C4-2B (cell line): ENCODE data around the gene HSD11B1L.
"Not testable (repeated sequence)": the region's sequence is repeated elsewhere in the genome, so short reads cannot be mapped to it uniquely, and the experiment has no call there.

ENCODE experiments used
- H3K27ac ChIP-seq: fragments of 450-650 bp; 2 replicates; pipeline ENCODE4 v1.5.1; 2017
- CTCF ChIP-seq: fragments of 450-650 bp; conservative IDR thresholded peaks from 2 replicates; pipeline ENCODE4 v1.5.1; 2017; ENCODE audit warnings: mild to moderate bottlenecking
- ZFX ChIP-seq: fragments of 450-650 bp; IDR thresholded peaks from 2 replicates; pipeline ENCODE4 v1.6.1; 2017

Gene HSD11B1L

DNA sequence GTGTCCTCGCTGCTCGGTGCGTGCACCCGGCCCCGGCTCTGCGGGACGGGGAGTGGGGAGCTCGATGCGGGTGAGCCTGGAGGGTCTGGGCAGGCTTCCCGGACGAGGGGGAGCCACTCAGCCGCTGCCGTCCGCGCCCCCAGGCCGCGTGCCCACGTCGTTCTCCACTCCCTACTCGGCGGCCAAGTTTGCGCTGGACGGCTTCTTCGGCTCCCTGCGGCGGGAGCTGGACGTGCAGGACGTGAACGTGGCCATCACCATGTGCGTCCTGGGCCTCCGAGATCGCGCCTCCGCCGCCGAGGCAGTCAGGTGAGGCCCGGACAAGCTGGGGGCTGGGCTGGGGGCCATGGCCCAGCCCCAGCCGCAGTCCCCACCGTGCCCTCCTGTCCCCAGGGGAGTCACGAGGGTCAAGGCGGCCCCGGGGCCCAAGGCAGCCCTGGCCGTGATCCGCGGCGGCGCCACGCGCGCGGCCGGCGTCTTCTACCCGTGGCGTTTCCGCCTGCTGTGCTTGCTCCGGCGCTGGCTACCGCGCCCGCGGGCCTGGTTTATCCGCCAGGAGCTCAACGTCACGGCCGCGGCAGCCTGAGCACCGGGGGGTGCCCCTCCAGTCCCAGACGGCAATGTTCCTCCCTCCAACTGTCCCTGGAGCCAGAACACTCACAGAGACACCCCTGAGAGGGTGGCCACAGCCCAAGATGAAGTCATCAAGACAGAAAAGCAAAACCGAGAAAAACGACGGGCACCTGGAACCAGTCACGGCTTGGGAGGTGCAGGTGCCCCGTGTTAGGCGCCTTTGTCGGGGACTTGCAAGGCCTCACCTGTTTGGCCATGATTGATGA is 6.8 kb downstream of the HSD11B1L start:
- peak; percentile 79 for TF ChIP-seq CTCF
- no peak for TF ChIP-seq ZFX
- H3K27ac ChIP-seq = peak overlapping the region; percentile 67

DNA sequence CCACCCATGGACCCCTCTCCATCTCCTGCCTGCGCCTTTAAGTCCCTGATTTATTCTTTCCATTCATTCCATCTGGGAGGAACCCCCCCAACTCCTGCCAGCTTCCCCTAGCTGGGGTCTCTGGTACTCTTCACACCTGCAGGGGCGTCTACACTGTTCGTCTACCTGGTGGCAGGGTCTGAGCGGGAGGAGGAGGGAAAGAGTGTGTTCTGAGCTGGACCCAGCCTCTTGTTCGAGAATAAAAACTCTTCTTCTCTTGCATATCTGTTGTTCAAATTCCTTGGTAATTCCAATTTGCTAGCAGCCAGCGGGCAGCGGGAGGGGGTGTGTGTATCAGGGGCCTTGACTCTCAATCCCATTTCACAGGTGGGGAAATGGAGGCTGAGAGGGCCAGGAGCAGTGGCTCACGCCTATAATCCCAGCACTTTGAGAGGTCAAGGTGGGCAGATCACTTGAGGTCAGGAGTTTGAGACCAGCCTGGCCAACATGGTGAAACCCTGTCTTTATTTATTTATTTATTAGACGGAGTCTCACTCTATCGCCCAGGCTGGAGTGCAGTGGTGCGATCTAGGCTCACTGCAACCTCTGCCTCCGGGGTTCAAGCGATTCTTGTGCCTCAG is 7.5 kb downstream of the HSD11B1L start:
- not testable (repeated sequence) for H3K27ac ChIP-seq

DNA sequence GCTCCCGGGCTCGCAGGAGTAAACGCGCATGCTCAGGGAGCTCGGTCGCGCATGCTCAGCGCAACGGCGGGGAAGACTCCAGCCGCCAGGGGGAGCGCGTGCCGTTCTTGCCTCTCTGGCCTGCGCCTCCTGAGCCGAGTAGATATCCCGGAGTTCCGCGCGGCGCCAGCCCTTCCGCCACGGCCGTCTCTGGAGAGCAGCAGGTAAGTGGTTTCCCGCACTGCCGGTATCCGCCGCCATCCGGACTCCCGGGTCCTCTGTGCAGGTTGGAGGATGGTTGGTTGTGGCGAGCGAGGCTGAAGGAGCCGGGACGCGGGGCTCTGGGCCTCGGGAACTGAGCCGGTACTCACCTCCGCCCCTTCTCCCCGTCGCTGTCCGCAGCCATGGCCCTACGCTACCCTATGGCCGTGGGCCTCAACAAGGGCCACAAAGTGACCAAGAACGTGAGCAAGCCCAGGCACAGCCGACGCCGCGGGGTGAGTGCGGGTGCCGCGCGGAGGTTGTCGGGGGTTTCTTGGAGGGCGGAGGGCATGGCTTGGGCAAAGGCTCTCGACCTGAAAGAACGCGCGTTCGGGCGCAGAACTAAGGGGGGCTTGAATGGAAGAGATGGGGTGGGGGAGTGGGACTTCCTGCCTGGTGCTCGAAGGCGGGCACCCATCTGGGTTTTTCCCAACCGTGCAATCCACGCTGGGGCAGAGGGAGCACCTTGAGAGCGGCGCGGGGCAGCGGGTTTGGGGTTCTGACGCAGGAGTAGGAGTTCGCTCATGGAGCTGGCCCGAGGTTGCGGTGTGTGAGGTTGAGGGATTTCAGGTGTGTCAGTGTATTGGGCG is 9.5 kb downstream of the HSD11B1L start, which contains the start of gene RPL36:
RPL36 (plus strand) TSS at position 171 of the 830 bp plus-strand sequence; CDS start at position 384, 213 bp downstream.
- H3K27ac ChIP-seq = peak within 1 kb of the TSS; percentile 99
- TF ChIP-seq CTCF (peak; percentile 99), ZFX (peak; percentile 87; the same call in 1 of the 2 replicates)

DNA sequence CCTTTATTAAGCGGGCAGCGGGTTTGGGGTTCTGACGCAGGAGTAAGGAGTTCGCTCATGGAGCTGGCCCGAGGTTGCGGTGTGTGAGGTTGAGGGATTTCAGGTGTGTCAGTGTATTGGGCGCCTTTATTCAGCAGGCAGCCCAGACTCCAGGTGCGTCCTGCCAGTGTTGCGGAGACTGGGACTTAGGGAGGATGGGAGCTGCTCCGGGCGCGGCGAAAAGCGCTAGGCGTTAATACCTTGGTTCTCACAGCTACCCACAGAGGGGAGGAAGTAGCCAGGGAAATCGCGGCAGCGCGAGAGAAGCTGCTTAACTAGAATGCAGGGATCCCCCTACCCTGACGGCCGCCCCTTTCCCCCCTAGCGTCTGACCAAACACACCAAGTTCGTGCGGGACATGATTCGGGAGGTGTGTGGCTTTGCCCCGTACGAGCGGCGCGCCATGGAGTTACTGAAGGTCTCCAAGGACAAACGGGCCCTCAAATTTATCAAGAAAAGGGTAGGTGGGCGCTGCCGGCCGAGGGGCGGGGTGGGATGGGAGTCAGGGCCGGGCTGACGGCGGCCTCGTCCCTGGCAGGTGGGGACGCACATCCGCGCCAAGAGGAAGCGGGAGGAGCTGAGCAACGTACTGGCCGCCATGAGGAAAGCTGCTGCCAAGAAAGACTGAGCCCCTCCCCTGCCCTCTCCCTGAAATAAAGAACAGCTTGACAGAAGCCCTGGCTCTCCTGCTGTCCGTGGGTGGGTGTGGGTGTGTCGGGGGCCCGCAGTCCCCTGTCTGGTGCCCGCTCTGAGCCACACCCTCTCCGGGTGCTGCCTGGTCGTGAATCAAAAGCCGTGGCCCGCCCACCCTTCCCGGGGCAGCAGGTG is 10.4 kb downstream of the HSD11B1L start:
- peak overlapping the region; percentile 99 for H3K27ac ChIP-seq
- TF ChIP-seq ZFX (no peak), CTCF (no peak)

DNA sequence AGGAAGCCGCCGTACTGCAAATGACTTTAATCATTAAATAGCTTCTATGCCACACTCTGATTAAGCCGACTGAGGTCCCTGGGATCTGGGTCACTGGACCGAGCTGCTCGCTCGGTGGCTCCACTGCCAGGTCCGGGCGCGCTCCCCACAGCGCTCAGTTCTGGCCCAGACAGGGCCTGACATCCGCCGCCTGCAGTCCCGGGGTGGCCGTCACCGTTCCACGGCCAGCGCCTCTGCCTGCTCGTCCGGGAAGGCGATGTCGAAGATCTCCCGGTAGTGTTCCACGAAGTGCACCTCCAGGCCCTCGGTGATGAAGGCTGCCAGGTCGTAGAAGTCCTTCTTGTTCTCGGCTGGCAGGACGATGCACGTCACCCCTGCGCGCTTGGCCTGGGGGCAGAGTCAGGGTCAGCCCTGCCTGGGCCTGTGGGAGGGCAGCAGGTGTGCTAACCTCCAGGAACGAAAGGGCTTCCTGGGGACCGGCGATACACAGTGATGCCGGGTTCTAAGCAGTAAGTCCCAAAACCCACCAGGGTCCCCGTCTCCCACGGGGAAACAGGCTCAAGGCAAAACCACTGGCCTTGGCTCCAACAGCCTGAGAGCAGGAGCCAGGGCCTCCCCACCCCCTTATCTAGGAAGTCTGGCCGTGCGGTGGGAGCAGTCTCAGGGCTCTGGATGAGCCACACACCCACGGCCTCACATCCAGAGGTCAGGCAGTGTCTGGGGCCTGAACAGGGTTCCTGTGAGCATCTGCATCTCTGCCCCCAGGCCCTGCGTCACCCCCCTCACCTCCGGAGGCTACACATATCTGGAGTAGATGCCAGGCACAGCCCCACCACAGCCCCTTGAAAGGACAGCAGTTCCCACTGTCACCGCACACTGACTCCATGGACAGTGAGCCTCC is 11.2 kb downstream of the HSD11B1L start:
- TF ChIP-seq CTCF = no peak
- TF ChIP-seq ZFX = peak; percentile 25; the same call in 1 of the 2 replicates
- peak overlapping the region; percentile 99 for H3K27ac ChIP-seq

- TF ChIP-seq ZFX = no peak
- no peak for TF ChIP-seq CTCF
- peak overlapping the region; percentile 99; the same call in 1 of the 2 replicates for H3K27ac ChIP-seq
Measured at GRCh38 chr19:5692723-5693194, 11.9 kb downstream of the HSD11B1L start.
